ENCODE measurements around the gene GSE1.

DNA sequence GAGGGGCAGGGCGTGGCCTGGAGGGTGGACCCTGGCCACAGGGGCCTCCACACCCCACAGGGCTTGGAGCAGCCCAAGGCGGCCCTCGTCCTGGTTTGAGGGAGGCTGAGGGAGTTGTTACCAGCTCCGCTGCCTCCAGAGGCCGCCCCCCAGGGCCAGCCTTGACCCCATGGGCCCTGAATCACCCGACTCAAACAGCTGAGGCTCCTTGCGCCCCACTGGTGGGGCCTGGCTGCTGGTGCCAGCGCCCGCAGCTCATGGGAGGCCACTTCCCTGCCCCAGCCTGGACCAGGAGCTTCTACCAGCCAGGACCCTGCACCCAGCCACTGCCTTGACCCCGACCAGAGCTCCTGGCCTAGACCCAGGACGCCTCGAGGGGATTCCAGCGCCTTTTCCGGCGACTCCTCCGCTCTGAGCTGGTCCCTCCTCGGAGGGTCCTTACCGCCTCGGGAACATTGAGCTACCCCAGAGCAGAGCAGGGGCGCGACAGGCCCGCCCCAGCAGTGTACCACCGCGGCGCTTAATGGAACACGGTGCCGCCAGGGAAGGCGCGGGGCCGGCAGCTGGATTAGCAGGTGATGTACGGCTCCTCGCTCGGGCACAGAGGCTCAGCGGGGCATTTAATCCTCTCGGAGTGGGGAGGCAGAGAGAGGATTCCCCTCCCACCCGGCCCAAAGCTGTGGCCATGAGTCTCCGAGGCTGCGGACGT is 37.2 kb downstream of the GSE1 start:
- TF ChIP-seq, protein P1, sequence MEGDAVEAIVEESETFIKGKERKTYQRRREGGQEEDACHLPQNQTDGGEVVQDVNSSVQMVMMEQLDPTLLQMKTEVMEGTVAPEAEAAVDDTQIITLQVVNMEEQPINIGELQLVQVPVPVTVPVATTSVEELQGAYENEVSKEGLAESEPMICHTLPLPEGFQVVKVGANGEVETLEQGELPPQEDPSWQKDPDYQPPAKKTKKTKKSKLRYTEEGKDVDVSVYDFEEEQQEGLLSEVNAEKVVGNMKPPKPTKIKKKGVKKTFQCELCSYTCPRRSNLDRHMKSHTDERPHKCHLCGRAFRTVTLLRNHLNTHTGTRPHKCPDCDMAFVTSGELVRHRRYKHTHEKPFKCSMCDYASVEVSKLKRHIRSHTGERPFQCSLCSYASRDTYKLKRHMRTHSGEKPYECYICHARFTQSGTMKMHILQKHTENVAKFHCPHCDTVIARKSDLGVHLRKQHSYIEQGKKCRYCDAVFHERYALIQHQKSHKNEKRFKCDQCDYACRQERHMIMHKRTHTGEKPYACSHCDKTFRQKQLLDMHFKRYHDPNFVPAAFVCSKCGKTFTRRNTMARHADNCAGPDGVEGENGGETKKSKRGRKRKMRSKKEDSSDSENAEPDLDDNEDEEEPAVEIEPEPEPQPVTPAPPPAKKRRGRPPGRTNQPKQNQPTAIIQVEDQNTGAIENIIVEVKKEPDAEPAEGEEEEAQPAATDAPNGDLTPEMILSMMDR (IDR thresholded peaks at IDR 0.05), result no peak
- no peak for TF ChIP-seq POLR2A (IDR thresholded peaks at IDR 0.05)
